BE2C (cell line): ENCODE measurements around the gene PPP2R5D.

Source experiments
- DNase-seq: peaks from one replicate; pipeline ENCODE4 v3.0.0-alpha.2; 2020
- H3K27me3 ChIP-seq: fragments of 250-450 bp; sonication (Bioruptor Pico); 2 replicates; pipeline ENCODE4 v1.5.1; 2020; ENCODE audit warnings: mild to moderate bottlenecking
- H3K36me3 ChIP-seq: fragments of 250-450 bp; sonication (Bioruptor Pico); 2 replicates; pipeline ENCODE4 v1.5.1; 2020; ENCODE audit warnings: mild to moderate bottlenecking
- H3K4me1 ChIP-seq: fragments of 250-450 bp; sonication (Bioruptor Pico); 2 replicates; pipeline ENCODE4 v1.5.1; 2020
- H3K4me3 ChIP-seq: 2 replicates; pipeline ENCODE4 v1.5.1; 2011; ENCODE audit warnings: low read depth, low read length
- H3K9me3 ChIP-seq: fragments of 250-450 bp; sonication (Bioruptor Pico); 2 replicates; pipeline ENCODE4 v1.5.1; 2020
- TF ChIP-seq, protein P1 (sequence below): IDR thresholded peaks from 2 replicates; pipeline ENCODE4 v1.5.1; 2012; ENCODE audit warnings: mild to moderate bottlenecking, low read depth, low read length

PPP2R5D gene

DNA sequence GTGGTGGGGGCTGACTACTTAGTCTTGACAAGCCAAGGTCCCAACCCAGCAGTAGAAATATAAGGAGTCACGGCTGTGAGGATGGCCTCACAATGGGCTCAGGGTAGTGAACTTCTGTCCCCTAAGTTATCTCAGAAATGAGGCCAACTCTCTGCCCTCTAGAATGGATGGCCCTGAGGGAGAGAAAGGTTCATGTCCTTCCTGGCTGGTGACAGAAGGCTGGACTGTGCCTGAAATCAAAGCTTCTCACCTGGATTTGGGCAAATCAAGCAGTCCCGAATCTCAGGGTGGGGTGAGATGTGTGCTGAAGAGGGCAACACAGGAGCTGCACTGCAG is 49.8 kb downstream of the PPP2R5D start:
- Histone ChIP-seq H3K4me1 (no peaks in the 10 kb centered on the region), H3K9me3 (no peaks in the 10 kb centered on the region), H3K27me3 (no peaks in the 10 kb centered on the region), H3K4me3 (no peak overlapping the region), H3K36me3 (peaks cover 30% of the 10 kb centered on the region)
- DNase-seq = no peak
- TF ChIP-seq, protein P1, sequence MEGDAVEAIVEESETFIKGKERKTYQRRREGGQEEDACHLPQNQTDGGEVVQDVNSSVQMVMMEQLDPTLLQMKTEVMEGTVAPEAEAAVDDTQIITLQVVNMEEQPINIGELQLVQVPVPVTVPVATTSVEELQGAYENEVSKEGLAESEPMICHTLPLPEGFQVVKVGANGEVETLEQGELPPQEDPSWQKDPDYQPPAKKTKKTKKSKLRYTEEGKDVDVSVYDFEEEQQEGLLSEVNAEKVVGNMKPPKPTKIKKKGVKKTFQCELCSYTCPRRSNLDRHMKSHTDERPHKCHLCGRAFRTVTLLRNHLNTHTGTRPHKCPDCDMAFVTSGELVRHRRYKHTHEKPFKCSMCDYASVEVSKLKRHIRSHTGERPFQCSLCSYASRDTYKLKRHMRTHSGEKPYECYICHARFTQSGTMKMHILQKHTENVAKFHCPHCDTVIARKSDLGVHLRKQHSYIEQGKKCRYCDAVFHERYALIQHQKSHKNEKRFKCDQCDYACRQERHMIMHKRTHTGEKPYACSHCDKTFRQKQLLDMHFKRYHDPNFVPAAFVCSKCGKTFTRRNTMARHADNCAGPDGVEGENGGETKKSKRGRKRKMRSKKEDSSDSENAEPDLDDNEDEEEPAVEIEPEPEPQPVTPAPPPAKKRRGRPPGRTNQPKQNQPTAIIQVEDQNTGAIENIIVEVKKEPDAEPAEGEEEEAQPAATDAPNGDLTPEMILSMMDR = no peak

DNA sequence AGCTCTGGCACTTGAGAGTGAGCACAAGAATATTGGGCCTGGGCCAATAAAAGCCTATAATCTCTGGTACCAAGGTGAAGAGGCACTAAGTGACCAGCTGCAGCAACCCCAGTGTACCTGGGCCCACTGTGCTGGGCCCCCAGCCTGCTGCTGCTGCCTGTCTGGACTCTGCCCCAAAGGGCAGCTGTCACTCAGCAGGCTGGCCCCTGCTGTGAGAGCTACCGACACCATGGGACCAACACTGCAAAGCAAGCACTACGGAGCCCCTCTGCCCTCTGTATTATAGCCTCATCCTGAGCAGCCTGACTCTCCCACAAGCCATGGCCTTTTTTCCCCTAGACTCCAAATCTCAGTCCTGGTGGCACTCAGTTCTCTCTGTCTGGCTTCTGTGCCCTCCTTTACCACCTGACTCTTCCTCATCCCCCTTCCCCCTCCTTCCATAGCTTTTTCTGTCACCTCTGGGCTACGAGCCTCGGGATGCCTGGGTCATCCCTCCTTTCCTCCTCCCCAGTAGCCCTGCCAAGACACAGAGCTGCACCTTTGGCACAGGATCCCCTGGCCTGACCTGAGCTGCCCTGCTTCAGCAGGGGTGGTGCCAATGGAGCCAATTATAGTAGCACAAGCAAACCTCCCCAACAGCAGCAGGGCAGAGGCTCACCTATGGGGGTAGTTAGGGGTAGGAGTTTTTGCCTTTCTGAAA is 51.3 kb downstream of the PPP2R5D start:
- Histone ChIP-seq H3K27me3 (no peaks in the 10 kb centered on the region), H3K9me3 (no peaks in the 10 kb centered on the region), H3K36me3 (peaks cover 18% of the 10 kb centered on the region), H3K4me3 (no peak overlapping the region), H3K4me1 (no peaks in the 10 kb centered on the region)
- no peak for DNase-seq
- TF ChIP-seq, protein P1 = no peak

DNA sequence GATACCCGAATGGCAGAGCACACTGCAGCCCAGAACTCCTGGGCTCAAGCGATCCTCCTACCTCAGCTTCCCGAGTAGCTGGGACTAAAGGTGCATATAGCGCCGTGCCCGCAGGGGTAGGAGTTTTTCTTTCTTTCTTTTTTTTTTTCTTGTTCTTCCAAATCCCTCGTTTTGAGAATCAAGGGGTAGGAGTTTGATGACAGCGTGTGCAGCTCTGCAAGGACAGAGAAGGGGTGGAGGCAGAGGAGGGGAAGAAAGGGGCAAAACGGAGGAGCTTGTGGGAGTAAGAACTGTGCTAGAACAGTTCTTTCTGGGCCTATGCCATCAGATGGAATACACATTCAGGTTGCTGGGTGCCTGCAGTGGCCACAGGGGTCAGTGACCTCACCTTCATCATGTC is 52.3 kb downstream of the PPP2R5D start:
- peaks cover 18% of the 10 kb centered on the region for H3K36me3 ChIP-seq
- no peak for DNase-seq
- H3K4me1 ChIP-seq = no peaks in the 10 kb centered on the region; the same call in 1 of the 2 replicates

DNA sequence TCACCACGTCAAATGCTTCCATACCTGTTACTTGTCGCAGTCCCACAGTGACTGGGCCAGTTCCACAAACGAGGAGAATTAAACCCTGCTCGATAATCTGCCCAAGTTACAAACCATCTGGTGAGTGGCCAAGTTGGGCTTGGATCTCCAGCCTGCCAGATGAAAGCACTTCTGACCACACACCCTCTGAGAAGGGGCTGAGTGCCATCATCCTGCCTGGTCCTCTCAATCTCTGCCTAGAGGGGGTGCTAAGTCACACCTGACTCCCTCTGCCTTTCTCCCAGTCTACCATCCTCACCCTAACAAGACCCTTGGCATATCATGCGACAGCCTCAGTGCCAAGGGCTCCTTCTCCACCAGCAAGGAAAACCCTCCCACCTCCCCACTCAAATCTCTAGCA is 52.8 kb downstream of the PPP2R5D start:
- H3K4me1 ChIP-seq = no peaks in the 10 kb centered on the region; the same call in 1 of the 2 replicates
- no peaks in the 10 kb centered on the region for H3K27me3 ChIP-seq
- H3K9me3 ChIP-seq = no peaks in the 10 kb centered on the region
- peaks cover 18% of the 10 kb centered on the region for H3K36me3 ChIP-seq
- TF ChIP-seq, protein P1 = no peak
- H3K4me3 ChIP-seq = no peak overlapping the region
- no peak for DNase-seq

More for the DNA sequence above, 52.3 kb downstream of the PPP2R5D start:
- no peaks in the 10 kb centered on the region for H3K9me3 ChIP-seq
- no peaks in the 10 kb centered on the region for H3K27me3 ChIP-seq
- TF ChIP-seq, protein P1 = no peak
- no peak overlapping the region for H3K4me3 ChIP-seq

DNA sequence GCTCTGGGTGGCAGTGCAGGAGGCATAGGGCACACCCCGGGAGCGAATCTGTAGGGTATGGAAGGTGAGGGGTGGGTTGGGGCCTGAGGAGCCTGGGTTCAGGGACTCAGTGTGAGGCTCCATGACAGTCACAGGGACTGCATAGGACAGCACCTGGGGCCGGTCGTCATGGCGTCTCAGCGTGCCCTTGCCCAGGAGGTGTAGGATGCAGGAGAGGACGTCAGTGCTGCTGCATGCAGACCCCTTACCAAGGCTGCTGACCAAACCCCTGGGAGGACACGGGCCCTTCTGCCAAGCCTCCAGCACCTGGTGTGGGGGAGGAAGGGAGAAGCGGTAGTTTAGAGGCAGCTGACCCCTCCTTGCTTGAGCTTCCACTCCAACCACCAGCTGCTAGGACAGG is 53.3 kb downstream of the PPP2R5D start:
- no peak overlapping the region for H3K4me3 ChIP-seq

DNA sequence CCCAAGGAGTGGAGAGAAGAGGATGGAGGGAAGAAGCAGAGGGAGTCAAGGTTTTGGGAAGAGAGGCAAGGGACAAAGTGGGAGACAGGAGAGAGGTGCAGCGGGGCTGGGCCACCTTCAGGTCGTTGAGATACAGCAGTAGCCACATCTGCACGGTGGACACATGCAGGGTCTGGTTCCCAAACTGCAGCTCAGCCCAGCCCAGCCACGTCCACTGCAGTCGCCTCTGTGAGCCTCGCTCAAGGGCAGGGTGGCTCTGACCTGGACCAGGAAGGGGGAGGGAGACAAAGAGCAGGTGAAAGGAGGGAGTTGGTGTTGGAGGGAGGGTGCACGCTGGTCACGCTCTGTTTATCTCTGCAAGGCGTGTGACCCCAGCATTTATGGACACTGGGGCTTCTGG is 54.4 kb downstream of the PPP2R5D start:
- no peaks in the 10 kb centered on the region; the same call in 1 of the 2 replicates for H3K4me1 ChIP-seq
- H3K4me3 ChIP-seq = no peak overlapping the region
- H3K9me3 ChIP-seq = no peaks in the 10 kb centered on the region
- TF ChIP-seq, protein P1 = no peak
- DNase-seq = no peak
- H3K36me3 ChIP-seq = peaks cover 20% of the 10 kb centered on the region
- no peaks in the 10 kb centered on the region for H3K27me3 ChIP-seq

More for the DNA sequence above, 53.3 kb downstream of the PPP2R5D start:
- TF ChIP-seq, protein P1 = no peak
- Histone ChIP-seq H3K27me3 (no peaks in the 10 kb centered on the region), H3K9me3 (no peaks in the 10 kb centered on the region), H3K4me1 (no peaks in the 10 kb centered on the region; the same call in 1 of the 2 replicates), H3K36me3 (peaks cover 16% of the 10 kb centered on the region)
- no peak for DNase-seq
